Parathyroid adenoma (tissue), 2 donors: ENCODE results near the gene PCNP.
"Not testable (repeated sequence)": the region's sequence is repeated elsewhere in the genome, so short reads cannot be mapped to it uniquely, and the experiment has no call there.

Experiments
- H2AFZ ChIP-seq: fragments of 300-600 bp; sonication (generic); one replicate; pipeline ENCODE4 v1.7.0; 2017; ENCODE audit warnings: antibody characterized with exemption, mild to moderate bottlenecking
- H3K27ac ChIP-seq: fragments of 300-600 bp; sonication (generic); one replicate; pipeline ENCODE4 v1.7.0; 2017
- H3K27me3 ChIP-seq: fragments of 300-600 bp; sonication (generic); one replicate; pipeline ENCODE4 v1.7.0; 2017; ENCODE audit warnings: low read length; ENCODE audit not compliant: control insufficient read depth, insufficient read depth
- H3K36me3 ChIP-seq: fragments of 300-600 bp; sonication (generic); one replicate; pipeline ENCODE4 v1.7.0; 2017; ENCODE audit warnings: low read length; ENCODE audit not compliant: control insufficient read depth, insufficient read depth
- H3K4me1 ChIP-seq: fragments of 300-600 bp; sonication (generic); one replicate; pipeline ENCODE4 v1.7.0; 2017; ENCODE audit warnings: control low read depth
- H3K4me2 ChIP-seq: fragments of 300-600 bp; sonication (generic); one replicate; pipeline ENCODE4 v1.7.0; 2017; ENCODE audit warnings: low read length
- H3K4me3 ChIP-seq: fragments of 300-600 bp; sonication (generic); one replicate; pipeline ENCODE4 v1.7.0; 2017; ENCODE audit warnings: low read depth, low read length
- H3K79me2 ChIP-seq: fragments of 300-600 bp; sonication (generic); one replicate; pipeline ENCODE4 v1.7.0; 2017; ENCODE audit warnings: control low read depth
- H3K9ac ChIP-seq: fragments of 300-600 bp; sonication (generic); one replicate; pipeline ENCODE4 v1.7.0; 2017; ENCODE audit warnings: mild to moderate bottlenecking
- H3K9me3 ChIP-seq: fragments of 300-600 bp; sonication (generic); one replicate; pipeline ENCODE4 v1.7.0; 2017; ENCODE audit warnings: low read length; ENCODE audit not compliant: control insufficient read depth
- CTCF ChIP-seq: fragments of 300-600 bp; sonication (generic); IDR thresholded peaks from one replicate; pipeline ENCODE4 v1.7.0; 2017; ENCODE audit warnings: antibody characterized with exemption, mild to moderate bottlenecking
- donor health status: primary hyperparathyroidism.

The PCNP gene

GRCh38 chr3:101549473-101549872 is 24.5 kb upstream of the PCNP start:
- no peak overlapping the region for H3K4me2 ChIP-seq
- TF ChIP-seq CTCF: no peak

GRCh38 chr3:101551359-101552081 is 22.5 kb upstream of the PCNP start:
- not testable (repeated sequence) for H3K4me1 ChIP-seq, H3K79me2 ChIP-seq, H3K36me3 ChIP-seq, H3K9ac ChIP-seq, H2AFZ ChIP-seq, H3K4me3 ChIP-seq, H3K27me3 ChIP-seq, H3K4me2 ChIP-seq, H3K27ac ChIP-seq, H3K9me3 ChIP-seq

More at GRCh38 chr3:101549473-101549872, 24.5 kb upstream of the PCNP start:
- H3K9me3 ChIP-seq: no peaks in the 10 kb centered on the region
- H3K4me3 ChIP-seq: no peak overlapping the region
- H3K27me3 ChIP-seq: no peaks in the 10 kb centered on the region
- no peaks in the 10 kb centered on the region for H3K79me2 ChIP-seq
- H3K36me3 ChIP-seq: no peaks in the 10 kb centered on the region
- no peak overlapping the region for H2AFZ ChIP-seq
- H3K9ac ChIP-seq: no peak overlapping the region
- no peaks in the 10 kb centered on the region for H3K4me1 ChIP-seq
- H3K27ac ChIP-seq: no peak overlapping the region

GRCh38 chr3:101553381-101553780 is 20.6 kb upstream of the PCNP start:
- not testable (repeated sequence) for H3K27me3 ChIP-seq, H3K4me2 ChIP-seq

GRCh38 chr3:101556064-101556463 is 17.9 kb upstream of the PCNP start:
- Histone ChIP-seq H3K27me3 (no peaks in the 10 kb centered on the region), H3K36me3 (no peaks in the 10 kb centered on the region), H3K9ac (no peak overlapping the region), H3K79me2 (no peaks in the 10 kb centered on the region), H3K4me2 (no peak overlapping the region), H3K4me1 (no peaks in the 10 kb centered on the region), H3K27ac (no peak overlapping the region), H3K4me3 (no peak overlapping the region), H2AFZ (no peak overlapping the region), H3K9me3 (no peaks in the 10 kb centered on the region)
- no peak for TF ChIP-seq CTCF

More at GRCh38 chr3:101553381-101553780, 20.6 kb upstream of the PCNP start:
- not testable (repeated sequence) for H3K27ac ChIP-seq, H3K9me3 ChIP-seq, H2AFZ ChIP-seq, H3K4me1 ChIP-seq, H3K79me2 ChIP-seq, H3K9ac ChIP-seq, H3K4me3 ChIP-seq, H3K36me3 ChIP-seq

- Histone ChIP-seq H2AFZ (peak within 1 kb of the TSS; percentile 99), H3K27ac (peak within 1 kb of the TSS; percentile 81), H3K4me2 (peak within 1 kb of the TSS; percentile 58), H3K79me2 (peaks cover 3% of the 10 kb centered on the region), H3K9me3 (no peaks in the 10 kb centered on the region), H3K36me3 (no peaks in the 10 kb centered on the region), H3K9ac (no peak within 1 kb of the TSS), H3K4me3 (peak within 1 kb of the TSS; percentile 71), H3K27me3 (no peaks in the 10 kb centered on the region), H3K4me1 (peaks cover 12% of the 10 kb centered on the region)
- no peak for TF ChIP-seq CTCF
These were observed 12.2 kb upstream of the PCNP start, which contains the start of gene TRMT10C for GRCh38 chr3:101561630-101562328. TSS of gene TRMT10C (plus strand) at chr3:101561868. CDS start at chr3:101564782, 2,914 bp downstream.
